GM12878 (cell line): ENCODE data around the gene USPL1. TPM values are rescaled to one million over a fixed set of nuclear protein-coding genes. Genes with fewer than 3 reads are reported as not detected.

Experiments used
- BRCA1 ChIP-seq: IDR thresholded peaks from 2 replicates; pipeline ENCODE4 v1.6.1; 2011; ENCODE audit warnings: low read depth, low read length, improper control_type of control experiment
- CHD1 ChIP-seq: IDR thresholded peaks from 2 replicates; pipeline ENCODE4 v1.6.1; 2012; ENCODE audit warnings: low read depth, low read length, improper control_type of control experiment
- EED ChIP-seq: sonication (generic); IDR thresholded peaks from 2 replicates; pipeline ENCODE4 v1.6.1; 2016; ENCODE audit warnings: antibody characterized with exemption, low read depth
- ETV6 ChIP-seq, 2 experiments: fragments of 450-650 bp in 1 of 2; IDR thresholded peaks in 1 of 2; conservative IDR thresholded peaks in 1 of 2; 2 replicates each; pipeline ENCODE4 v1.6.1; 2014; ENCODE audit warnings: antibody characterized with exemption in 1 of 2, borderline replicate concordance in 1 of 2, low read depth in 1 of 2, mild to moderate bottlenecking in 1 of 2, moderate library complexity in 1 of 2
- RB1 ChIP-seq: fragments of 450-650 bp; formaldehyde crosslinking; IDR thresholded peaks from 2 replicates; pipeline ENCODE4 v1.6.1; 2017; ENCODE audit warnings: mild to moderate bottlenecking, borderline replicate concordance
- SPI1 ChIP-seq: IDR thresholded peaks from 2 replicates; pipeline ENCODE4 v1.6.1; 2011; ENCODE audit warnings: low read depth, mild to moderate bottlenecking, low read length, moderate library complexity, borderline replicate concordance; ENCODE audit not compliant: insufficient read depth
- TARDBP ChIP-seq: IDR thresholded peaks from 2 replicates; pipeline ENCODE4 v1.6.1; 2016; ENCODE audit warnings: borderline replicate concordance
- ZBED1 ChIP-seq: IDR thresholded peaks from 2 replicates; pipeline ENCODE4 v1.6.1; 2016; ENCODE audit warnings: borderline replicate concordance
- ZNF622 ChIP-seq: fragments of 450-650 bp; IDR thresholded peaks from 2 replicates; pipeline ENCODE4 v1.6.1; 2017; ENCODE audit warnings: mild to moderate bottlenecking, inconsistent platforms
- polyA plus RNA-seq, 11 experiments: library from polyadenylated mRNA; depleted of rRNA in 4 of 11; unstranded in 6 of 11; stranded (reverse) in 5 of 11; fragments of >200 nt; fragmentation: Nextera tagmentation in 4 of 11; fragmentation: Illumina TruSeq in 1 of 11; extraction: Ambion mirVana in 4 of 11; extraction: Trizol in 1 of 11; gene quantifications; 1 replicate in 1 of 11; 2 replicates in 10 of 11; pipeline versions ENCODE4 v1.2.1 to v1.2.3, GENCODE V29; 2011 to 2016; ENCODE audit warnings: inconsistent platforms in 2 of 11, missing spikeins in 2 of 11, low read depth in 1 of 11
- total RNA-seq, 4 experiments: library from RNA; depleted of rRNA in 3 of 4; stranded (reverse); fragments of >200 nt in 3 of 4; fragmentation: Illumina TruSeq in 1 of 4; extraction: Trizol in 1 of 4; gene quantifications; 2 replicates each; pipeline versions ENCODE4 v1.2.1 to v1.2.3, GENCODE V29; 2013 to 2021
- TF ChIP-seq, protein P1 (sequence below), 3 experiments: IDR thresholded peaks in 2 of 3; conservative IDR thresholded peaks in 1 of 3; 2 replicates each; pipeline ENCODE4 v1.5.1; 2011; ENCODE audit warnings: low read depth in 3 of 3, low read length in 3 of 3, mild to moderate bottlenecking in 3 of 3, control low read depth in 2 of 3, moderate library complexity in 2 of 3, inconsistent platforms in 1 of 3, mixed read lengths in 1 of 3; ENCODE audit not compliant: control insufficient read depth in 2 of 3, insufficient read depth in 1 of 3; ENCODE audit errors: extremely low read depth in 1 of 3
- TF ChIP-seq, protein P2 (sequence below): IDR thresholded peaks from 2 replicates; pipeline ENCODE4 v1.6.1; 2012; ENCODE audit warnings: low read depth, low read length, improper control_type of control experiment
- TF ChIP-seq, protein P3 (sequence below): IDR thresholded peaks from 2 replicates; pipeline ENCODE4 v1.6.1; 2011; ENCODE audit warnings: borderline replicate concordance, low read depth, mild to moderate bottlenecking, moderate library complexity, mixed read lengths, low read length; ENCODE audit not compliant: insufficient read depth; ENCODE audit errors: extremely low read length
- TF ChIP-seq, protein P4 (sequence below): IDR thresholded peaks from 2 replicates; pipeline ENCODE4 v1.6.1; 2012; ENCODE audit warnings: low read length, inconsistent platforms
- TF ChIP-seq, protein P5 (sequence below): fragments of 450-650 bp; IDR thresholded peaks from 2 replicates; pipeline ENCODE4 v1.6.1; 2018; ENCODE audit warnings: borderline replicate concordance, mild to moderate bottlenecking; ENCODE audit not compliant: partially characterized antibody
- TF ChIP-seq, protein P6 (sequence below): fragments of 450-650 bp; formaldehyde crosslinking; IDR thresholded peaks from 2 replicates; pipeline ENCODE4 v1.4.0; 2020; ENCODE audit warnings: mild to moderate bottlenecking, moderate library complexity

The USPL1 gene
- total and polyA plus RNA-seq, 10 of the 15 experiments (the other 5 are each of a cell fraction or from before 2014, with no cell fraction given) = 7.9 to 23.2 (median 15.8) TPM

DNA sequence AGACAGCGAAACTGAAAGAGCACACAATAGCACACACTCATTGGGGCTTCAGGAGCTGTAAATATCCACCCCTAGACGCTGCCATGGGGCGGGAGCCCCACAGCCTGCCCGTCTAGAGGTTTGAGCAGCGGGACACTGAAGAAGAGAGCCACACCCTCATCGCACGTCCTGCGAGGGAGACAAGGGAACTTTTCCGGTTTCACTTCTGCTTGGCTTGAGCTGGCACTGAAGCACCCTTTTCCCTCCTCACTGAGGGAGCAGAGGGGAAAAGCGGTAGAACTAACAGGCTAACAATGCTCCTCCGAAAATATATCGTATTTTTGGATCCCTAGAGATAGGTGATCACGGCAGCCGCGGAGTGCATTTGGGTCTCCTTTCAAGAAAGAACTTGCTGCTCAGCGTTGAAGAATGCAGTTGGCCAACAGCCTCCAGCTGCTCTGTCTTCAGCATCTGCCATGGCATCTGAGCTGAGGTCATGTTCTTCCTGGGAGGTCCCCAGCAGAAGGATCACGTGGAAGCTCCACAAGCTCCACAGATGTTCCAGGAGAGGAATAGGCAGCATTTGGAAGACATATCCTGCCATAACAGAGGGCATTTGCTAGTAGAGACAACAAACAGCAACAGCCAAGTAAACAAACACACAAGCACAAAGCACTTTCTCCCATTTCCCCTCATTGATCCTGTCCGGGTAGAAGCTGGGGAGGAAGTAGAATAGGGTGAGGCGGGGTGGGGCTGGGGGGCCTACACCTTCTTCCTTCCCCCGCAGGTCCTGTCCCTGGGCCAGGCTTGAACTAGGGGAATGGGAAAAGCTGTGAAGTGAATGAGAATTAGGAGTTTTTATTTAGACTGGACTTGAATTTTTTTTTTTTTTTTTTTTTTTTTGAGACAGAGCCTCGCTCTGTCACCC lies 72.8 kb downstream of the USPL1 start (continued):
- TF ChIP-seq, protein P1, sequence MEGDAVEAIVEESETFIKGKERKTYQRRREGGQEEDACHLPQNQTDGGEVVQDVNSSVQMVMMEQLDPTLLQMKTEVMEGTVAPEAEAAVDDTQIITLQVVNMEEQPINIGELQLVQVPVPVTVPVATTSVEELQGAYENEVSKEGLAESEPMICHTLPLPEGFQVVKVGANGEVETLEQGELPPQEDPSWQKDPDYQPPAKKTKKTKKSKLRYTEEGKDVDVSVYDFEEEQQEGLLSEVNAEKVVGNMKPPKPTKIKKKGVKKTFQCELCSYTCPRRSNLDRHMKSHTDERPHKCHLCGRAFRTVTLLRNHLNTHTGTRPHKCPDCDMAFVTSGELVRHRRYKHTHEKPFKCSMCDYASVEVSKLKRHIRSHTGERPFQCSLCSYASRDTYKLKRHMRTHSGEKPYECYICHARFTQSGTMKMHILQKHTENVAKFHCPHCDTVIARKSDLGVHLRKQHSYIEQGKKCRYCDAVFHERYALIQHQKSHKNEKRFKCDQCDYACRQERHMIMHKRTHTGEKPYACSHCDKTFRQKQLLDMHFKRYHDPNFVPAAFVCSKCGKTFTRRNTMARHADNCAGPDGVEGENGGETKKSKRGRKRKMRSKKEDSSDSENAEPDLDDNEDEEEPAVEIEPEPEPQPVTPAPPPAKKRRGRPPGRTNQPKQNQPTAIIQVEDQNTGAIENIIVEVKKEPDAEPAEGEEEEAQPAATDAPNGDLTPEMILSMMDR (IDR thresholded peaks at IDR 0.05 in 2 of 3, conservative IDR thresholded peaks at IDR 0.05 in 1 of 3; ENCODE audit: control insufficient read depth in 2 of 3, extremely low read depth in 1 of 3, insufficient read depth in 1 of 3, low read depth in 3 of 3, low read length in 3 of 3) = no peak
- TF ChIP-seq, protein P2, sequence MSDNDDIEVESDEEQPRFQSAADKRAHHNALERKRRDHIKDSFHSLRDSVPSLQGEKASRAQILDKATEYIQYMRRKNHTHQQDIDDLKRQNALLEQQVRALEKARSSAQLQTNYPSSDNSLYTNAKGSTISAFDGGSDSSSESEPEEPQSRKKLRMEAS = no peak
- TF ChIP-seq BRCA1 = no peak
- TF ChIP-seq, protein P3, sequence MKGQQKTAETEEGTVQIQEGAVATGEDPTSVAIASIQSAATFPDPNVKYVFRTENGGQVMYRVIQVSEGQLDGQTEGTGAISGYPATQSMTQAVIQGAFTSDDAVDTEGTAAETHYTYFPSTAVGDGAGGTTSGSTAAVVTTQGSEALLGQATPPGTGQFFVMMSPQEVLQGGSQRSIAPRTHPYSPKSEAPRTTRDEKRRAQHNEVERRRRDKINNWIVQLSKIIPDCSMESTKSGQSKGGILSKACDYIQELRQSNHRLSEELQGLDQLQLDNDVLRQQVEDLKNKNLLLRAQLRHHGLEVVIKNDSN = no peak
- TF ChIP-seq ETV6 (conservative IDR thresholded peaks at IDR 0.05 in 1 of 2, IDR thresholded peaks at IDR 0.05 in 1 of 2; ENCODE audit: borderline replicate concordance in 1 of 2, low read depth in 1 of 2) = peak in 1 of 2 experiments; percentile 83; a peak in 2 of 4 replicates
- no peak for TF ChIP-seq TARDBP
- TF ChIP-seq, protein P4, sequence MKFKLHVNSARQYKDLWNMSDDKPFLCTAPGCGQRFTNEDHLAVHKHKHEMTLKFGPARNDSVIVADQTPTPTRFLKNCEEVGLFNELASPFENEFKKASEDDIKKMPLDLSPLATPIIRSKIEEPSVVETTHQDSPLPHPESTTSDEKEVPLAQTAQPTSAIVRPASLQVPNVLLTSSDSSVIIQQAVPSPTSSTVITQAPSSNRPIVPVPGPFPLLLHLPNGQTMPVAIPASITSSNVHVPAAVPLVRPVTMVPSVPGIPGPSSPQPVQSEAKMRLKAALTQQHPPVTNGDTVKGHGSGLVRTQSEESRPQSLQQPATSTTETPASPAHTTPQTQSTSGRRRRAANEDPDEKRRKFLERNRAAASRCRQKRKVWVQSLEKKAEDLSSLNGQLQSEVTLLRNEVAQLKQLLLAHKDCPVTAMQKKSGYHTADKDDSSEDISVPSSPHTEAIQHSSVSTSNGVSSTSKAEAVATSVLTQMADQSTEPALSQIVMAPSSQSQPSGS = no peak
- TF ChIP-seq ZNF622 = no peak
- TF ChIP-seq CHD1 = no peak
- TF ChIP-seq, protein P5, sequence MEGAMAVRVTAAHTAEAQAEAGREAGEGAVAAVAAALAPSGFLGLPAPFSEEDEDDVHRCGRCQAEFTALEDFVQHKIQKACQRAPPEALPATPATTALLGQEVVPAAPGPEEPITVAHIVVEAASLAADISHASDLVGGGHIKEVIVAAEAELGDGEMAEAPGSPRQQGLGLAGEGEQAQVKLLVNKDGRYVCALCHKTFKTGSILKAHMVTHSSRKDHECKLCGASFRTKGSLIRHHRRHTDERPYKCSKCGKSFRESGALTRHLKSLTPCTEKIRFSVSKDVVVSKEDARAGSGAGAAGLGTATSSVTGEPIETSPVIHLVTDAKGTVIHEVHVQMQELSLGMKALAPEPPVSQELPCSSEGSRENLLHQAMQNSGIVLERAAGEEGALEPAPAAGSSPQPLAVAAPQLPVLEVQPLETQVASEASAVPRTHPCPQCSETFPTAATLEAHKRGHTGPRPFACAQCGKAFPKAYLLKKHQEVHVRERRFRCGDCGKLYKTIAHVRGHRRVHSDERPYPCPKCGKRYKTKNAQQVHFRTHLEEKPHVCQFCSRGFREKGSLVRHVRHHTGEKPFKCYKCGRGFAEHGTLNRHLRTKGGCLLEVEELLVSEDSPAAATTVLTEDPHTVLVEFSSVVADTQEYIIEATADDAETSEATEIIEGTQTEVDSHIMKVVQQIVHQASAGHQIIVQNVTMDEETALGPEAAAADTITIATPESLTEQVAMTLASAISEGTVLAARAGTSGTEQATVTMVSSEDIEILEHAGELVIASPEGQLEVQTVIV = no peak
- 0 out of 2 replicates have a peak, but pooled peaks have one; percentile 39 for TF ChIP-seq EED
- TF ChIP-seq RB1 = no peak
- no peak for TF ChIP-seq ZBED1
- TF ChIP-seq, protein P6, sequence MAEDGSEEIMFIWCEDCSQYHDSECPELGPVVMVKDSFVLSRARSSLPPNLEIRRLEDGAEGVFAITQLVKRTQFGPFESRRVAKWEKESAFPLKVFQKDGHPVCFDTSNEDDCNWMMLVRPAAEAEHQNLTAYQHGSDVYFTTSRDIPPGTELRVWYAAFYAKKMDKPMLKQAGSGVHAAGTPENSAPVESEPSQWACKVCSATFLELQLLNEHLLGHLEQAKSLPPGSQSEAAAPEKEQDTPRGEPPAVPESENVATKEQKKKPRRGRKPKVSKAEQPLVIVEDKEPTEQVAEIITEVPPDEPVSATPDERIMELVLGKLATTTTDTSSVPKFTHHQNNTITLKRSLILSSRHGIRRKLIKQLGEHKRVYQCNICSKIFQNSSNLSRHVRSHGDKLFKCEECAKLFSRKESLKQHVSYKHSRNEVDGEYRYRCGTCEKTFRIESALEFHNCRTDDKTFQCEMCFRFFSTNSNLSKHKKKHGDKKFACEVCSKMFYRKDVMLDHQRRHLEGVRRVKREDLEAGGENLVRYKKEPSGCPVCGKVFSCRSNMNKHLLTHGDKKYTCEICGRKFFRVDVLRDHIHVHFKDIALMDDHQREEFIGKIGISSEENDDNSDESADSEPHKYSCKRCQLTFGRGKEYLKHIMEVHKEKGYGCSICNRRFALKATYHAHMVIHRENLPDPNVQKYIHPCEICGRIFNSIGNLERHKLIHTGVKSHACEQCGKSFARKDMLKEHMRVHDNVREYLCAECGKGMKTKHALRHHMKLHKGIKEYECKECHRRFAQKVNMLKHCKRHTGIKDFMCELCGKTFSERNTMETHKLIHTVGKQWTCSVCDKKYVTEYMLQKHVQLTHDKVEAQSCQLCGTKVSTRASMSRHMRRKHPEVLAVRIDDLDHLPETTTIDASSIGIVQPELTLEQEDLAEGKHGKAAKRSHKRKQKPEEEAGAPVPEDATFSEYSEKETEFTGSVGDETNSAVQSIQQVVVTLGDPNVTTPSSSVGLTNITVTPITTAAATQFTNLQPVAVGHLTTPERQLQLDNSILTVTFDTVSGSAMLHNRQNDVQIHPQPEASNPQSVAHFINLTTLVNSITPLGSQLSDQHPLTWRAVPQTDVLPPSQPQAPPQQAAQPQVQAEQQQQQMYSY (CRISPR knock-in tag) = no peak
- TF ChIP-seq SPI1 = peak; percentile 75
